H9 (cell line): ENCODE results near the gene DLEC1. TPM values are rescaled to one million over a fixed set of nuclear protein-coding genes. Genes with fewer than 3 reads are reported as not detected.
A peak's percentile ranks its signal among the peaks of the same experiment; 100 is the strongest.

ENCODE experiments used
- DNase-seq: peaks from one replicate; pipeline ENCODE4 v3.0.0-alpha.2; 2017
- H2AFZ ChIP-seq: one replicate; pipeline ENCODE4 v1.6.1; 2013; ENCODE audit warnings: mild to moderate bottlenecking, low read length, control low read depth, moderate library complexity
- H2AK5ac ChIP-seq: 2 replicates; pipeline ENCODE4 v1.6.1; 2013; ENCODE audit warnings: low read length, control low read depth, mixed read lengths; ENCODE audit not compliant: insufficient read length
- H2BK120ac ChIP-seq: one replicate; pipeline ENCODE4 v1.6.1; 2013; ENCODE audit warnings: low read depth, mild to moderate bottlenecking, low read length, control low read depth, inconsistent platforms; ENCODE audit not compliant: poor library complexity, severe bottlenecking
- H2BK12ac ChIP-seq: 2 replicates; pipeline ENCODE4 v1.6.1; 2013; ENCODE audit warnings: low read length, control low read depth, mixed read lengths, low read depth; ENCODE audit not compliant: insufficient read length
- H2BK15ac ChIP-seq: 2 replicates; pipeline ENCODE4 v1.6.1; 2013; ENCODE audit warnings: low read depth, low read length, control low read depth
- H2BK20ac ChIP-seq: one replicate; pipeline ENCODE4 v1.6.1; 2013; ENCODE audit warnings: low read depth, mild to moderate bottlenecking, low read length, control low read depth, inconsistent platforms; ENCODE audit not compliant: poor library complexity, severe bottlenecking
- H2BK5ac ChIP-seq: 2 replicates; pipeline ENCODE4 v1.6.1; 2013; ENCODE audit warnings: low read length, control low read depth, mixed read lengths; ENCODE audit not compliant: insufficient read length
- H3K14ac ChIP-seq: 2 replicates; pipeline ENCODE4 v1.6.1; 2013; ENCODE audit warnings: low read length, control low read depth; ENCODE audit not compliant: insufficient read depth
- H3K18ac ChIP-seq: 2 replicates; pipeline ENCODE4 v1.6.1; 2013; ENCODE audit warnings: low read depth, mild to moderate bottlenecking, mixed read lengths, low read length, control low read depth; ENCODE audit not compliant: insufficient read length
- H3K23ac ChIP-seq: 2 replicates; pipeline ENCODE4 v1.6.1; 2013; ENCODE audit warnings: low read length, control low read depth, mixed read lengths, low read depth; ENCODE audit not compliant: insufficient read length
- H3K23me2 ChIP-seq: 2 replicates; pipeline ENCODE4 v1.6.1; 2013; ENCODE audit warnings: low read depth, mild to moderate bottlenecking, mixed read lengths, low read length, control low read depth; ENCODE audit not compliant: insufficient read length, poor library complexity, severe bottlenecking
- H3K27ac ChIP-seq: 2 replicates; pipeline ENCODE4 v1.5.1; 2013; ENCODE audit warnings: low read length, control low read depth, mixed read lengths, low read depth; ENCODE audit not compliant: insufficient read length
- H3K27me3 ChIP-seq: 2 replicates; pipeline ENCODE4 v1.6.1; 2013; ENCODE audit warnings: low read length, control low read depth, inconsistent platforms; ENCODE audit not compliant: insufficient read depth
- H3K4ac ChIP-seq: 2 replicates; pipeline ENCODE4 v1.6.1; 2013; ENCODE audit warnings: low read depth, mild to moderate bottlenecking, control low read depth, inconsistent platforms, low read length, moderate library complexity
- H3K4me1 ChIP-seq: 2 replicates; pipeline ENCODE4 v1.6.1; 2013; ENCODE audit warnings: low read length, control low read depth, inconsistent platforms; ENCODE audit not compliant: insufficient read depth
- H3K4me2 ChIP-seq: 2 replicates; pipeline ENCODE4 v1.6.1; 2013; ENCODE audit warnings: low read length, control low read depth, mixed read lengths; ENCODE audit not compliant: insufficient read length, insufficient read depth
- H3K56ac ChIP-seq: 2 replicates; pipeline ENCODE4 v1.6.1; 2013; ENCODE audit warnings: low read depth, mild to moderate bottlenecking, mixed read lengths, low read length, control low read depth; ENCODE audit not compliant: insufficient read length
- H3K79me1 ChIP-seq: 2 replicates; pipeline ENCODE4 v1.6.1; 2013; ENCODE audit warnings: low read depth, mild to moderate bottlenecking, moderate library complexity, low read length, control low read depth, inconsistent platforms; ENCODE audit not compliant: insufficient read depth, poor library complexity, severe bottlenecking
- H3K79me2 ChIP-seq: 2 replicates; pipeline ENCODE4 v1.6.1; 2013; ENCODE audit warnings: low read length, control low read depth, inconsistent platforms; ENCODE audit not compliant: insufficient read depth
- H3K9ac ChIP-seq: 2 replicates; pipeline ENCODE4 v1.6.1; 2013; ENCODE audit warnings: low read length, control low read depth, mixed read lengths; ENCODE audit not compliant: insufficient read length; ENCODE audit errors: extremely low read depth
- H3K9me3 ChIP-seq: one replicate; pipeline ENCODE4 v1.6.1; 2013; ENCODE audit warnings: low read depth, low read length, inconsistent platforms; ENCODE audit not compliant: control insufficient read depth
- H3T11ph ChIP-seq: one replicate; pipeline ENCODE4 v1.6.1; 2013; ENCODE audit warnings: mild to moderate bottlenecking, low read length, control low read depth, inconsistent platforms
- H4K20me1 ChIP-seq: one replicate; pipeline ENCODE4 v1.6.1; 2013; ENCODE audit not compliant: control insufficient read depth, insufficient read length, insufficient read depth
- H4K5ac ChIP-seq: 2 replicates; pipeline ENCODE4 v1.6.1; 2013; ENCODE audit warnings: low read depth, mild to moderate bottlenecking, mixed read lengths, low read length, control low read depth; ENCODE audit not compliant: insufficient read length
- H4K8ac ChIP-seq: replicated peaks from 2 replicates; pipeline ENCODE4 v1.6.1; 2013; ENCODE audit warnings: low read length, control low read depth, mixed read lengths, low read depth; ENCODE audit not compliant: insufficient read length
- H4K91ac ChIP-seq: 2 replicates; pipeline ENCODE4 v1.6.1; 2013; ENCODE audit warnings: low read depth, mild to moderate bottlenecking, moderate library complexity, mixed read lengths, low read length, control low read depth; ENCODE audit not compliant: insufficient read length
- H3K27ac Mint-ChIP-seq, 3 experiments: 2 replicates in 2 of 3; 3 replicates in 1 of 3; pipeline ENCODE4 v1.8.0; 2020 to 2021; ENCODE audit warnings: mixed read lengths in 3 of 3, mild to moderate bottlenecking in 1 of 3, moderate library complexity in 1 of 3
- H3K27me3 Mint-ChIP-seq: 2 replicates; pipeline ENCODE4 v1.8.0; 2021; ENCODE audit warnings: low read depth, mild to moderate bottlenecking, moderate library complexity, mixed read lengths
- H3K36me3 Mint-ChIP-seq, 3 experiments: 2 replicates in 2 of 3; 3 replicates in 1 of 3; pipeline ENCODE4 v1.8.0; 2020 to 2021; ENCODE audit warnings: low read depth in 3 of 3, mixed read lengths in 3 of 3; ENCODE audit not compliant: insufficient read depth in 1 of 3
- H3K4me1 Mint-ChIP-seq, 2 experiments: 2 replicates each; pipeline ENCODE4 v1.8.0; 2020; ENCODE audit warnings: mixed read lengths in 2 of 2
- H3K4me3 Mint-ChIP-seq, 2 experiments: 2 replicates in 1 of 2; 3 replicates in 1 of 2; pipeline ENCODE4 v1.8.0; 2020 to 2021; ENCODE audit warnings: mild to moderate bottlenecking in 2 of 2, mixed read lengths in 2 of 2, moderate library complexity in 1 of 2
- H3K9me3 Mint-ChIP-seq, 2 experiments: 2 replicates in 1 of 2; 3 replicates in 1 of 2; pipeline ENCODE4 v1.8.0; 2020; ENCODE audit warnings: mild to moderate bottlenecking in 2 of 2, mixed read lengths in 2 of 2, moderate library complexity in 1 of 2
- CTCF ChIP-seq: fragments of 200-600 bp; sonication (generic); conservative IDR thresholded peaks from 3 replicates; pipeline ENCODE4 v1.8.0; 2021; ENCODE audit warnings: antibody characterized with exemption, mild to moderate bottlenecking
- WGBS: extraction: QIAGEN DNeasy Blood & Tissue Kit; methylation state at CpG from one replicate; pipeline ENCODE4 v1.1.7; 2013; ENCODE audit warnings: missing lambda C conversion rate, low lambda C conversion rate, mixed read lengths; ENCODE audit not compliant: insufficient read length; ENCODE audit errors: extremely low coverage; 5-methylcytosine and 5-hydroxymethylcytosine counted together
- total RNA-seq: library from RNA; stranded (reverse); gene quantifications from 2 replicates; pipeline ENCODE4 v1.2.1, GENCODE V29; 2021

The DLEC1 gene
- total RNA-seq, 1 experiment from 2014 or later = 2.1 TPM

- Histone ChIP-seq H3K23ac (no peak overlapping the region), H3K56ac (no peak overlapping the region), H3K79me1 (no peaks in the 10 kb centered on the region), H2BK5ac (no peak overlapping the region), H2AK5ac (no peak overlapping the region), H3K4me2 (peak overlapping the region; percentile 71), H4K20me1 (no peaks in the 10 kb centered on the region), H3K9ac (no peak overlapping the region), H3K27me3 (peaks cover 6% of the 10 kb centered on the region; the same call in 1 of the 2 replicates), H2BK15ac (no peak overlapping the region), H4K8ac (no peak overlapping the region), H3K27ac (no peak overlapping the region), H3T11ph (no peak overlapping the region), H3K4ac (no peak overlapping the region), H3K14ac (no peak overlapping the region), H2BK120ac (no peak overlapping the region), H3K4me1 (no peaks in the 10 kb centered on the region; the same call in 1 of the 2 replicates), H4K91ac (no peak overlapping the region), H2BK12ac (no peak overlapping the region), H2AFZ (peak overlapping the region; percentile 88), H2BK20ac (no peak overlapping the region), H4K5ac (no peak overlapping the region), H3K18ac (no peak overlapping the region), H3K23me2 (peaks cover 10% of the 10 kb centered on the region), H3K79me2 (no peaks in the 10 kb centered on the region), H3K9me3 (no peaks in the 10 kb centered on the region)
- peak overlapping the region; percentile 70 to 78; a peak in 4 of 5 replicates for H3K4me3 Mint-ChIP-seq
- H3K36me3 Mint-ChIP-seq = no peaks in the 10 kb centered on the region
- TF ChIP-seq CTCF = no peak
- H3K27ac Mint-ChIP-seq = no peak overlapping the region
- H3K4me1 Mint-ChIP-seq = peaks cover 10 to 15% of the 10 kb centered on the region in 2 experiments
- H3K9me3 Mint-ChIP-seq = no peaks in the 10 kb centered on the region
- no peak for DNase-seq
- no CpG with 5 or more reads among the region's 5 CpGs for WGBS
- peaks cover 38% of the 10 kb centered on the region for H3K27me3 Mint-ChIP-seq
Observed at GRCh38 chr3:38038447-38038911, 529 bp upstream of the DLEC1 start.
